T-helper 1 cell (primary cell): ENCODE measurements around the gene ZRANB1.

Source experiments
- DNase-seq, 5 donors: peaks; one replicate each; pipeline ENCODE4 v3.0.0-alpha.2; 2012 to 2020

The ZRANB1 gene

DNA sequence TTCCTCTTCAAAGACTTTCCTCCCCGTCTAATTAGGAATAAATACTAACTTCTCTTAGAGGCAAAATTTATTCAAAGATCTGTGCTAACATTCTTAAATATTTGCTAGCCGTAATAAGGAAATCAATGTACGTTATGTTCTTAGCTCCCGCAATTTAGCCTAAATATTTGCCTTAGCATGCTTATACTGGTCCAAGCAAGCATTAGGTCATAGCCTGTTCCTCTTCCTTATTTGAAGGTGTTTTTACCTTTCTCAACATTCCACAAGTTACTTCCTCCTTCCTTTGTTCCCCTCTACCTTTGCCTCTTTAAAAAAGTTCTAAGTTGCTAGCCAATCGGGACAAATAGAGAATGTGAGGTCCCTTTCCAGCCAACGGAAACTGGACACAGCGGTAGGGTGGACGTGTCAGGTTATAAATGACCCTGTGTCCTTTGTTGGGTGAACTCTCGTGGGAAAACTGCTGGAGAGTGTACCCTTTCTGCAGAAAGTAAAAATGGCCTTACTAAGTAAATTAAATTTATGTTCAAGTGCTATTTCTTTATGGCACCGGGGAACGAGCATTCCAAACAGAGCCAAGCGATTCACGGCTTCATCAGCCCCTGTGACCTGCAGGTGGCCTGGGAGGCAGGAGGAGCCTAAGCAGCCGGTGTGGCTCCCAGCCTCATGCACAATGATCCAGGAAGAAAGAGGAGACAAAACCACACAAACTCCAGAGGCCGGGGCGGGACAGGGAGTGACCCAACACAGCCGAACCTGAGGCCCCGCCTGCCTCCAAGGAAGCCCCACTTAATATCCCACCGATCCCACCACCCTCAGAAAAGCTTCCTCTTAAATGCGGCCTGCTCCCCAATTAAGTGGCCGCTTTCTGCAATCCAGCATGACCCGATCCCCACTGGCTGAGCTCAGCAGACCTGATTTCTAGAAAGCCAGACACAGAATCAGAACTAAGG, 67.0 kb downstream of the ZRANB1 start:
- no peak for DNase-seq

DNA sequence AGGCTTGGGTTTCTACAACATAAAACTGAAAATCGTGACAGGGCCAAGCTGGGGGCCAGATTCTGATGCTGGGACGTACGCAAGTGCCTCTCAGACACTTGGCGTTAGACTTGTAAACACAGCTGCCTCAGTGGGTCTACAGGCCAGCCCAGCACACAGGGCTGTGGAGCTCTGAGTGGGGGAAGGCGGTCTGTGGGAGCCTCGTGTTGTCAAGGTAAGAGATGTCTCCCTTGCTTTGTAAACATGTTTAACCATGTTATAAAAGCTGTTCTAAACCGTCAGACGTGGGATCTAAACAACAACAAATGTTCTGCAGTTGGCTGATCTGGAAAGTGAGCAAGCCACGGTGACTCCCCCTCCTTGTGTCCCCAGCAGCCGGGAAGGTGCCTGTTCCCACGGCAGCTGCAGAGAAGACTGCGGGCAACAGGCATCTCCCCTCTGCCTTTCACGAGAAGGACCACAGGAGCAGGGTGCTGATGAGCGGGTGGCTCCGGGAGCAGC, 67.8 kb downstream of the ZRANB1 start:
- DNase-seq, result no peak

- DNase-seq, result no peak
Measured at GRCh38 chr10:125010362-125010761, 68.4 kb downstream of the ZRANB1 start.

DNA sequence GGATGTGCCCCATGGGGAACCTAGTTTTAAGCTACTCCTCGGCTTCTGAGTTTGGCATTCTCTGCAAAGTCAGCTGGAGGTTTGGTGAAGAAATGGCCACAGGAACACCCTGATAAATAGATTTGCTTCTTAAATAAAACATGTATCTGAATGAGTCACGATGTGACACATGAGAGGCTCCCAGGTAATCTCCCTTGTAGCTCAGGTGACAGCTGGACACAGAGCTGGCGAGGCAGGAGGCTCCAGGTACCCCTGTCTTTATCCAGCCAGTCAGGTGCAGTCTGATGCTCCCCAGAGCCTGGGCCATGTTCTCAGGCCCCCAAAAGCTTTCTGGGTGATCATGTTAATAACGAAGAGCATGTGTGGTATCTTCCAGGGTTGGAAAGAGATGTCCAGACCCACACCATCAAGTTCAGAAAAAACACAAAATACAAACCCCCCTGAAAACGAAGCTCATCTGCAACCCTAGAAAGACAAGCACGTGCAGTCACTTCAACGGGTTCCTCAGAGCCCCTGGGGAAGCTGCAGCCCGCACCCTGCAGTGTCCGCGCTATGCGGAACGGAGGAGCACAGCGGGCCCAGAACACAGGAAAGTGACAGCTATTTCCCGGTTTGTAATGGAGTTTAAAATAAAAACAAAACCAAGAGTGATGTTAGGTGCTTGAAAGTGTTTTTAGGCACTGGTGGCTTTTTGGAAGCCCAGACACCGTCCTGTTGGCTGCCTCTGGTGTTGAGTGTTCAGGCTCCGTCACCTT, 69.4 kb downstream of the ZRANB1 start:
- DNase-seq, result no peak

GRCh38 chr10:125011926-125012705, 70.2 kb downstream of the ZRANB1 start:
- no peak for DNase-seq

- no peak for DNase-seq
Measured at GRCh38 chr10:125012851-125013528, 71.1 kb downstream of the ZRANB1 start.

GRCh38 chr10:125013529-125013872, 71.6 kb downstream of the ZRANB1 start:
- DNase-seq, result no peak

GRCh38 chr10:125014086-125014830, 72.3 kb downstream of the ZRANB1 start:
- no peak for DNase-seq

DNA sequence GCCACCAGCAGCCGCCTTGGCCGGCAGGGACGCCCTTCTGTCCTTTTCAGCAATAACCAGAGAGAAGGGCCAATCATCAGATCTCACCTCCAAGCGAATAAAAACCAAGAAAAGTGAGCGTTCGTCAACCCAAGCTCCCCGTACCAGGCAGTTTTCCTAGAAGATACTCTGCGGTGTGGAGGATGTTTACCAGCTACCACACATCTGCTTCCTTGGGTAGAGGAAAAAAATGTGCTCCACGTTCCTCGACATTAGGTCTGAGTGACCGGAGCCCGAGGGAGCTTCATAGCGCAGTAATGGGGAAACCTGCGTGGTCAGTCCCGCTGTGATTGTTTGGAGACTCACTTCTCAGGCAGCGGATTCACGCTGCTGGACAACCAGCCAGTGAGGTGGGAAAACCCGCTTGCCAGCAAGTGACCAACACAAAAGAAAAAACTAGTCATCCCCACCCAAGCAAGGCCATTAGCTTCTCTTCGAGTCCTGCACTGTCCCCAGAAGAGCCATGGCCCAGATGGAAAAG, 73.0 kb downstream of the ZRANB1 start:
- no peak for DNase-seq

- DNase-seq, result peak in 1 of 5 donors; percentile 23
Measured at GRCh38 chr10:125015356-125015944, 73.5 kb downstream of the ZRANB1 start.

DNA sequence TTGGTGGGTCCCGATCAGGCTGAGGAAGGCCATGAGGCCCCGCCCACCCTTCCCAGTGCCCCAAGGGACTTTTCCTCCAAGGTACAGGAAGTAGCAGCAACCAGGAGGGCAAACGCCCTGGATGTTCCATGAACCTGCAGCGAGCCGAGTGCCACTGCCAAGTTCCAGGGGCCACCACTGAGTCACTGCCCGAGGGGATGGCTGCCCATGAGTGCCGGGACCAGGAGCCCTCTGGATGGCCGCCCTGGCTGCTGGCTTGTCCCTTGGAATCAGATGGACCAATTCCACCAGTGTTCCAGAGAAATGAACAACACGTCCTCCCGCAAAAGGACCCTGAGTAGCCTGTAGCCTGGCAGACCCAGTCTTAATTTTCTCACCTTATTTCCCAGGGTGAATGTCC, 74.2 kb downstream of the ZRANB1 start:
- no peak for DNase-seq

GRCh38 chr10:125016611-125017202, 74.8 kb downstream of the ZRANB1 start:
- DNase-seq, result no peak

DNA sequence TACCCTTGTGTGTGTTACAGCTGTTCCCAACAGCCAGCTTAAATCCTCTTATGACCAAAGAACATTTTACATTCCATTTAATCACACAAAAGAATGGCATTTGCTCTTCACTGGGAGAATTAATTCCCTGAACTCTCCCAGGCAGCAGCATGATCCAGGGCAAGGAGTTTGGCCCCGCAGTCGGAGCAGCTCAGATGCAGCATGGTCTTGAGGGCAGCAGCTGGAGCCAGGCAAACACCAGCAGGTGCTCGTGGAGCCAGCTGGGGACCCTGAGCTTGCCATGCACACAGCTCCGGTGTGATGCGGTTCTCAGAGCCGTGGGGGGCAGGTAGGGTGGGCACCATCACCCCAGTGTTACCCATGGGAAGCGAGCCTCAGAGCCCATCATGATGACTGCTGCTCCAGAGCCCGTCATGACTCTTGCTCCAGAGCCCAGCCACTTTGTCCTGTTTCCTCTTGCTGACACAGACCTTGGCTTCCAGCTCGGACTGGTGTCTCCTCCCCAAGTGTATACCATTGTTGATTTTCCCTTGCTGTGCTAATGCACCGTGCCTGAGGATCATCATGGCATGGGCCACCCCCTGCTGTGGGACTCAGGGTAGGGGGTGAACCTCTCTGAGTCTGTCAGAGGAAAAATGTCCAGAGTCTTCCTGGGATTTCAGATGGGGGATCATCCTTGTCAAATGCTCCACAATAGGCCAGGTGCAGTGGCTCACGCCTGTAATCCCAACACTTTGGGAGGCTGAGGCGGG, 75.8 kb downstream of the ZRANB1 start:
- DNase-seq, result no peak

DNA sequence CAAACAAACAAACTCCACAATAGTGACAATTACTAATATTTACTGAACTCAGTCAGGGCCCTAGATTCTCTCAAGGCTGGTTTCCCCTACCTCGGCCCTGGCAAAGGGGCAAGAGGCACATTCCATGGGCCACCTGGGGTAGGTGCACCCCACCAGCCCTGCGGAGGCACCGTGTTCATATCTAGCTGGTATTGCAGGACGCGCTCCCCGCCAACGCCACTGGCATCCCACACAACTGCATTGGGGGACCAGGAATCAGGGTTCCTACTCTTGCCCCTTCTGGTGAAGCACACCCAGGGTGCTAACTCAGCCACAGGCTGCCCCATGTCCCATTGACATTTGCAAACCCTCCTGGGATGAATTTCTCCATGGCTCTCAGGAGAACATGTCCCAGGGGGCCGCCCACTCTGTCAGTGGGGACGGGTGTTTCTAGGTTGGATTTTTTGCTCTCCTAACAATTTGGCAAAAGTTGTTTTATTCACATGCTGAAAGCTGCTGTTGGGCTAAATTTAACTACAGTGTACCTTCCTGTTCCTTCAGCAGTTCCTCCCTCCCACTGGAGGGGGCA, 76.7 kb downstream of the ZRANB1 start:
- no peak for DNase-seq

DNA sequence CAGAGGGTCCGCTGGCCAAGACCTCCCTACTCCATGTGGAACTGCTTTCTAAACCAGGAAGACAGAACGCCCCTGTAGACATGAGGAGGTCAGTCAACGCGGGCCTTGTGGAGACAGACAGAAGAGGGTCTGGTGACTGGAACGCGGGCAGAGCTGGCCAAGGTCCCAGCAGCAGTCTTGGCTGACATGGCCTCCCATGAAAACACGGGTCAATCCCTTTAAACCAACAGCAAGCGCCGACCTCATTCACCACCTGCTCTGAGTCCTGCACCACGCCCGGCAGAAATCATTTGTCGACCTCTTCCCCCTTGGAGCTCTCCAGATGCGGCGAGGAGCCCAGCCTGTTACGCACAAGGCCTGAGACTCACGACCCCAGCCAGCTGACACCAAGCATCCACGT, 78.5 kb downstream of the ZRANB1 start:
- no peak for DNase-seq

DNA sequence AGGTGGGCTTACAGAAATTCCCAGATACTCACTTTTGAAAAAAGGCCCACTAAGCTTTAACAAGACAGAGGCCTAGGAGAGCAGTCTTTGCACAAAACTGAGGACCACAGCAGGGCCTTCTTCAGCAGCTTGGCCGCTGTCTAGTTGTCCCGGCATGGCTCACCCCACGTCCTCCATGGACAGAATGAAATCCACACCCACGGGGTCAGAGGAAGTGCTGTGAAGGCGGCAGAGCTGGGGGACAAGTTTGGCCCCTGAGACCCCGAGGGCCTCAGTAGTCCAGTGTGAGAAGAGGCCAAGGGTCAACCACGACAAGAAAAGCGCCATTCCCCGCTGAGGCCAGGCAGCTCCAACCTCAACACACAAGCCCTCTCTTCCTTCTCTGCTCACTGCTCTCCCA, 78.9 kb downstream of the ZRANB1 start:
- no peak for DNase-seq

- no peak for DNase-seq
Measured at GRCh38 chr10:125021686-125022344, 79.9 kb downstream of the ZRANB1 start.

- DNase-seq, result no peak
Measured at GRCh38 chr10:125022671-125023070, 80.7 kb downstream of the ZRANB1 start.

DNA sequence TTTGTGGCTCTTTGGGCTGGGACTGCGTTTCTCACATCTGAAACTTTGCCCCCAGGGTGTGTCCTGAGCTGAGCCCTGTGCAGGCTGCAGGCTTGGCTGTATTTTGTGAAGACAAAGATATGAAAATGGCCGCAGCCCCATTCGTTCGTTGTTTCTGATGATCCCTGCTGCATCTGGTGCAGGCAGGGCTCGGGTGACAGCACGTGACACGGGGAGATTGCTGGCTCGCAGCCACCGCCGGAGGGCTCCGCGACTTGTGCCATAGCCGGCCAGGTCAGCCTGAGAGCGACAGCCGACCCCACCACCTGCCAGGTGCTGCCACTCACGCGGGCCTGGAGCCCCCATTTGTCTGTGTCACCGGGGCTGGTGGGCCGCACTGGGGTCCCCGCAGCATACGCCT, 81.3 kb downstream of the ZRANB1 start:
- DNase-seq, result no peak
